GM18505 (cell line): ENCODE measurements around the gene ANKRD29.
"Not testable (repeated sequence)": the region's sequence is repeated elsewhere in the genome, so short reads cannot be mapped to it uniquely, and the experiment has no call there.

Source experiments
- ATAC-seq: cut with Tn5 transposase; IDR thresholded peaks from one replicate; pipeline ENCODE4 v1.9.1; 2021; ENCODE audit not compliant: unreplicated experiment
- POLR2A ChIP-seq: IDR thresholded peaks from 4 replicates; pipeline ENCODE4 v1.6.1; 2011; ENCODE audit warnings: borderline replicate concordance; ENCODE audit not compliant: insufficient read depth, insufficient read length; ENCODE audit errors: extremely low read depth

ANKRD29 gene

GRCh38 chr18:23573626-23574431 is 88.9 kb downstream of the ANKRD29 start:
- no peak for TF ChIP-seq POLR2A
- no peak for ATAC-seq

GRCh38 chr18:23573020-23573419 is 89.7 kb downstream of the ANKRD29 start:
- ATAC-seq = no peak
- TF ChIP-seq POLR2A = no peak

GRCh38 chr18:23572570-23572969 is 90.1 kb downstream of the ANKRD29 start:
- no peak for TF ChIP-seq POLR2A
- no peak for ATAC-seq

GRCh38 chr18:23572012-23572411 is 90.7 kb downstream of the ANKRD29 start:
- TF ChIP-seq POLR2A = no peak
- ATAC-seq = no peak

GRCh38 chr18:23570912-23571504 is 91.7 kb downstream of the ANKRD29 start:
- no peak for TF ChIP-seq POLR2A
- ATAC-seq = no peak

GRCh38 chr18:23569299-23570063 is 93.2 kb downstream of the ANKRD29 start:
- TF ChIP-seq POLR2A = no peak
- no peak for ATAC-seq

GRCh38 chr18:23568281-23569138 is 94.2 kb downstream of the ANKRD29 start:
- no peak for ATAC-seq
- no peak for TF ChIP-seq POLR2A

- ATAC-seq = no peak
- TF ChIP-seq POLR2A = no peak
Measured at GRCh38 chr18:23567671-23568070, 95.0 kb downstream of the ANKRD29 start.

GRCh38 chr18:23565916-23566547 is 96.7 kb downstream of the ANKRD29 start:
- no peak for TF ChIP-seq POLR2A
- ATAC-seq = no peak

- no peak for TF ChIP-seq POLR2A
- no peak for ATAC-seq
Measured at GRCh38 chr18:23563377-23564043, 99.2 kb downstream of the ANKRD29 start.

- no peak for ATAC-seq
- TF ChIP-seq POLR2A = no peak
Measured at GRCh38 chr18:23560186-23560585, 102.5 kb downstream of the ANKRD29 start.

- not testable (repeated sequence) for ATAC-seq
Measured at GRCh38 chr18:23557511-23557910, 105.2 kb downstream of the ANKRD29 start.

- ATAC-seq = no peak
- TF ChIP-seq POLR2A = no peak
Measured at GRCh38 chr18:23556145-23556780, 106.4 kb downstream of the ANKRD29 start.
